WTC11 (cell line): ENCODE measurements around the gene MMP17.

Source experiments
- CTCF ChIP-seq: fragments of 200-600 bp; IDR thresholded peaks from 2 replicates; pipeline ENCODE4 v1.8.0; 2022; ENCODE audit warnings: antibody characterized with exemption
- EMX1 ChIP-seq: fragments of 250-450 bp; sonication (Bioruptor Pico); IDR thresholded peaks from 2 replicates; pipeline ENCODE4 v1.8.0; 2021; ENCODE audit warnings: mild to moderate bottlenecking
- FOXK1 ChIP-seq: sonication (generic); formaldehyde crosslinking; IDR thresholded peaks from 2 replicates; pipeline ENCODE4 v1.8.0; 2022; ENCODE audit warnings: mild to moderate bottlenecking, moderate library complexity, missing genetic modification reagents
- HMGA2 ChIP-seq: fragments of 250-450 bp; sonication (Bioruptor Pico); IDR thresholded peaks from 2 replicates; pipeline ENCODE4 v1.4.0; 2021; ENCODE audit warnings: mild to moderate bottlenecking, moderate library complexity
- IRF2 ChIP-seq: sonication (generic); formaldehyde crosslinking; IDR thresholded peaks from 2 replicates; pipeline ENCODE4 v1.8.0; 2022; ENCODE audit warnings: low read depth, missing genetic modification reagents, borderline replicate concordance
- TCF7 ChIP-seq: sonication (generic); formaldehyde crosslinking; IDR thresholded peaks from 2 replicates; pipeline ENCODE4 v1.8.0; 2022; ENCODE audit warnings: mild to moderate bottlenecking, low read depth, missing genetic modification reagents, moderate library complexity
- ZBTB43 ChIP-seq: sonication (generic); formaldehyde crosslinking; IDR thresholded peaks from 2 replicates; pipeline ENCODE4 v1.8.1; 2023; ENCODE audit warnings: mild to moderate bottlenecking, missing genetic modification reagents
- ZNF121 ChIP-seq: sonication (generic); formaldehyde crosslinking; IDR thresholded peaks from 2 replicates; pipeline ENCODE4 v1.8.0; 2023; ENCODE audit warnings: missing genetic modification reagents

DNA sequence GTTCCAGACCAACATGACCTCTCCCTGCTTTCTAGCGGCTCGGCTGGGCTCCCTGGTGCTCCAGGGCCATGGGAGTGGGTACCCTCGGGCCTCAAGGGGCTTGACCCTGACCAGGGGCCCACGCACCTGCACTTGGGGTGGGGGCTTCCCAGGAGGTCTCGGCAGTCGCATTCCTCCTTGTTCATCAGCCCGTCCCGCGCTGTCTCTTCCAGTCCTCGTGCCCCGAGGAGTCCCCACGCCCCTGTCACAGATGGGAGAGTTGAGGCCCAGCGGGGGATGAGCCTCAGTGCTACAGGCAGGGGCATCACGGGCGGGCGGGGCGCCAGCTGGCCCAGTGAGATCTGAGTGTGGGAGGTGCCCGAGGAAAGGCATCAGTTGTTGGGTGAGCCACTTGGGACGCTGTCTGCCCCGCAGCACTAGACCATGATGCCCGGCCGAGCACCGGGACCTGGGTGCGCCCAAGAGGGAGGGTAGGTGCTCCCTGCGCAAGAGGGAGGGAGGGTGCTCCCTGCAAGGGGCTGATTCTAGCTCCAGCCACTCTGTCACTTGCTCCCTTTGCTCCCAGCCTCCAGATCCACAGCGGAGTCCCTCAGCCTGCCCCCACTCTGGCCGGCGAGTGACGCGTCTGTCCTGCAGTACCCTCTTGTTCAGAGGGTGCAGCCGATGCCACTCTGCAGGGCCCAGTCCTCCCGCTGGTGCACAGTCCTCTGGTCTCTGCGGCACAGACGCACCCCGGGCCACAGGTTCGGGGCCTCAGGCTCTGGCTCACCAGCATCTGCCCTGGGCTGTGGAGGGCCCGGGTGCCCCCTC, 23.8 kb downstream of the MMP17 start:
- TF ChIP-seq ZNF121 (no peak), IRF2 (CRISPR knock-in tag) (no peak), FOXK1 (CRISPR knock-in tag) (no peak), CTCF (no peak), ZBTB43 (CRISPR knock-in tag) (no peak), EMX1 (no peak), HMGA2 (CRISPR knock-in tag) (no peak), TCF7 (no peak)
